Ishikawa (cell line): ENCODE results near the gene SEMA3A.

Experiments used
- CEBPB ChIP-seq: IDR thresholded peaks from 2 replicates; pipeline ENCODE4 v1.6.1; 2012
- CREB1 ChIP-seq: IDR thresholded peaks from 2 replicates; pipeline ENCODE4 v1.6.1; 2012; ENCODE audit warnings: low read depth
- EGR1 ChIP-seq: IDR thresholded peaks from 2 replicates; pipeline ENCODE4 v1.6.1; 2012
- EP300 ChIP-seq: IDR thresholded peaks from 2 replicates; pipeline ENCODE4 v1.6.1; 2012; ENCODE audit warnings: borderline replicate concordance
- FOXM1 ChIP-seq: IDR thresholded peaks from 2 replicates; pipeline ENCODE4 v1.6.1; 2012; ENCODE audit warnings: low read depth, borderline replicate concordance
- MAX ChIP-seq: IDR thresholded peaks from 2 replicates; pipeline ENCODE4 v1.6.1; 2012
- NFIC ChIP-seq: IDR thresholded peaks from 2 replicates; pipeline ENCODE4 v1.6.1; 2012
- RAD21 ChIP-seq: IDR thresholded peaks from 2 replicates; pipeline ENCODE4 v1.6.1; 2012; ENCODE audit warnings: low read depth
- REST ChIP-seq: IDR thresholded peaks from 2 replicates; pipeline ENCODE4 v1.6.1; 2012; ENCODE audit warnings: low read depth, mild to moderate bottlenecking
- TAF1 ChIP-seq: IDR thresholded peaks from 2 replicates; pipeline ENCODE4 v1.6.1; 2012; ENCODE audit warnings: low read depth, mild to moderate bottlenecking
- TCF12 ChIP-seq: IDR thresholded peaks from 2 replicates; pipeline ENCODE4 v1.6.1; 2012; ENCODE audit warnings: low read depth
- TEAD4 ChIP-seq: IDR thresholded peaks from 2 replicates; pipeline ENCODE4 v1.6.1; 2012
- YY1 ChIP-seq: IDR thresholded peaks from 2 replicates; pipeline ENCODE4 v1.6.1; 2012; ENCODE audit warnings: low read depth
- ZBTB7A ChIP-seq: IDR thresholded peaks from 2 replicates; pipeline ENCODE4 v1.6.1; 2012; ENCODE audit warnings: low read depth
- TF ChIP-seq, protein P1 (sequence below): IDR thresholded peaks from 2 replicates; pipeline ENCODE4 v1.6.1; 2012

Gene SEMA3A

DNA sequence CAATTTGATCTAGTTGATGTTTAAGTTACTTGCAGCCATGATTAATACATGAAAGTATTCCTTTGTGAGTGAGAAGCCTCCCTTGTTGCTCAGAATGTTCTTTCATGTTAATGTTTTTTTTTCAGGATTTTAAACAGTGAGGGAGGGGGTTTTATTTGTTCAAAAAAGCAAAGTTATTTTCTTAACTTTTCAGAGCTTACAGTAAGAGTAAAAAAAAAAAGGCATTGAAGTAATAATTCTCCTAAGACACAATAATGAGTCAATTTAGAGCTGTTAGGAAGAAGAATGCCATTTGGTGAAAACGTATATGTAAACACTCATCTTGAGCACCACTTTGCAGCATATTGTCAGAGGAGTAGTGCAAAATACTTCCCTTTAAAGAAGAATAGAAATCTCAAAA is 105.8 kb downstream of the SEMA3A start:
- no peak for TF ChIP-seq TAF1
- TF ChIP-seq CREB1: no peak
- TF ChIP-seq MAX: no peak
- no peak for TF ChIP-seq TCF12
- TF ChIP-seq RAD21: no peak
- no peak for TF ChIP-seq FOXM1
- no peak for TF ChIP-seq EGR1
- TF ChIP-seq CEBPB: no peak
- TF ChIP-seq EP300: no peak
- TF ChIP-seq YY1: no peak
- TF ChIP-seq TEAD4: no peak
- no peak for TF ChIP-seq NFIC
- no peak for TF ChIP-seq REST
- TF ChIP-seq ZBTB7A: no peak
- TF ChIP-seq, protein P1, sequence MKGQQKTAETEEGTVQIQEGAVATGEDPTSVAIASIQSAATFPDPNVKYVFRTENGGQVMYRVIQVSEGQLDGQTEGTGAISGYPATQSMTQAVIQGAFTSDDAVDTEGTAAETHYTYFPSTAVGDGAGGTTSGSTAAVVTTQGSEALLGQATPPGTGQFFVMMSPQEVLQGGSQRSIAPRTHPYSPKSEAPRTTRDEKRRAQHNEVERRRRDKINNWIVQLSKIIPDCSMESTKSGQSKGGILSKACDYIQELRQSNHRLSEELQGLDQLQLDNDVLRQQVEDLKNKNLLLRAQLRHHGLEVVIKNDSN: no peak

DNA sequence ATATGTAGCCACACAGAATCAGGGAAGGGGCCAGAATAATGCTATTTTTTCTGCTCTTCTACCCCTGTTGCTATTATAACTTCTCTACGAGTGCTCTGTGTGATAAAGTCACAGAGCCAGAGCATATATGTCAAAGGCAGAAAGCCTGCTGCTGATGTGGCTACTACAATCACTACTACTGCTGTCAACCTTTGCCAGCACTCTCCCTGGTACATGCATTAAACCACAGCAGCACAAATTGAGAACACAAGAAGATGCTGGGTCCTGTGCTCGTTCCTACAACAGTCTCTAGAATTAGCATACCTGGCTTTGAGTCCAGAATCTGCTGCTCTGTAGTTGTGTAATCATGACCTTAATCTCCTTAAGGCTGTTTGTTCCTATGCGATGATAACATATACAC is 108.6 kb downstream of the SEMA3A start:
- TF ChIP-seq ZBTB7A: no peak
- no peak for TF ChIP-seq TAF1
- TF ChIP-seq FOXM1: no peak
- TF ChIP-seq MAX: no peak
- no peak for TF ChIP-seq TEAD4
- no peak for TF ChIP-seq REST
- no peak for TF ChIP-seq EGR1

DNA sequence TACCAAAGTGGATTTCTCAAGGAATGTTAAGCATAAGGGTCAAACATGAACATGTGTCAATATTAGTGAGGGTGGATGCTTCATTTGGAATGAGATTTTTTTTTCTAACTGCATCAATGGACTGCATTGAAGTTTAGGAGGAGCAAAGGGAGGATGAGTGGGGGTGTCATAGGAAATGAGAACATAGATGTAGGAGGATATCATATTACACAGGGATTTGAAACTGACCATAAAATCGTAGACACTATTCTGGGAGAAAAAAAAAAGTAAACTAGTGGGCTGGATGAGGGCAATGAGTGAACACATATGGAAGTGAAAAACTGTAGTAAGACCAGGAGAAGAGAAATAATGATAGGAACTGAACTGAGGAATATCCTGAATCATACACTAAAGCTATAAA is 109.4 kb downstream of the SEMA3A start:
- TF ChIP-seq TEAD4 (peak; percentile 22; the same call in 1 of the 2 replicates), CREB1 (no peak)

GRCh38 chr7:84083846-84084245 is 110.7 kb downstream of the SEMA3A start:
- TF ChIP-seq EP300: peak; percentile 32; the same call in 1 of the 2 replicates
- no peak for TF ChIP-seq TEAD4

- TF ChIP-seq, protein P1: no peak
- TF ChIP-seq NFIC (no peak), RAD21 (no peak), TAF1 (no peak), FOXM1 (no peak), MAX (no peak), TEAD4 (no peak), EGR1 (no peak), TCF12 (no peak), REST (no peak), CEBPB (no peak), YY1 (no peak), EP300 (no peak), CREB1 (no peak), ZBTB7A (no peak)
Measured at GRCh38 chr7:84081973-84082522, 112.5 kb downstream of the SEMA3A start.
